WERI-Rb-1 (cell line): ENCODE data around the gene REG3G.

Experiments used
- DNase-seq: peaks from one replicate; pipeline ENCODE4 v3.0.0-alpha.2; 2020
- H3K27ac ChIP-seq: fragments of 250-450 bp; sonication (Bioruptor Pico); 2 replicates; pipeline ENCODE4 v1.5.1; 2020; ENCODE audit warnings: mild to moderate bottlenecking, moderate library complexity
- H3K27me3 ChIP-seq: fragments of 250-450 bp; sonication (Bioruptor Pico); 2 replicates; pipeline ENCODE4 v1.5.1; 2021; ENCODE audit warnings: mild to moderate bottlenecking, low read depth, moderate library complexity; ENCODE audit not compliant: insufficient read depth, severe bottlenecking
- H3K36me3 ChIP-seq: fragments of 250-450 bp; sonication (Bioruptor Pico); 2 replicates; pipeline ENCODE4 v1.5.1; 2020; ENCODE audit warnings: mild to moderate bottlenecking, moderate library complexity
- H3K4me3 ChIP-seq: 2 replicates; pipeline ENCODE4 v1.5.1; 2011; ENCODE audit warnings: low read depth, mild to moderate bottlenecking, control low read depth, low read length
- H3K9me3 ChIP-seq: fragments of 250-450 bp; sonication (Bioruptor Pico); 2 replicates; pipeline ENCODE4 v1.5.1; 2021; ENCODE audit warnings: mild to moderate bottlenecking, moderate library complexity; ENCODE audit not compliant: severe bottlenecking
- TF ChIP-seq, protein P1 (sequence below): IDR thresholded peaks from 2 replicates; pipeline ENCODE4 v1.5.1; 2011; ENCODE audit warnings: low read depth, mild to moderate bottlenecking, control low read depth, inconsistent platforms, low read length

Gene REG3G

DNA sequence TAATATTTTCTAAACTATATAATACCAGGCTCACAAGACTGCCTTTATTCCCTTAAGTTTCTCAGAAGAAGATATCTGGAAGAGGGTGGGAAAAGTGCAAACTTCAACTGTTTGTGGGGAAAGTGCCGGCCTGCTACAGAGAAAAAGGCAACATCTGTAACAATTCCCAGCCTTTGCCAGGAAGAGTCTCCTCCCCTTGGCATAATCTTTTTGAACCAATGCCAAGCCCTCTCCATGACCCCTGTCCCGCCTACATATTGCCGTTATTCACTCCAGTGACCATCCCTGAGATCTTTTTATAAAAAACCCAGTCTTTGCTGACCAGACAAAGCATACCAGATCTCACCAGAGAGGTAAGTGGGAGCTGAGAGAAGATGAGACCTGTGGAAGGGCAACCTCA, at the start of gene REG3G:
Gene REG3G (plus strand): TSS at position 282 of the 400 bp plus-strand sequence. CDS start 392 bp downstream, outside the sequence.
- Histone ChIP-seq H3K4me3 (no peak within 1 kb of the TSS), H3K27ac (no peak within 1 kb of the TSS), H3K36me3 (no peaks in the 10 kb centered on the region), H3K9me3 (no peaks in the 10 kb centered on the region), H3K27me3 (peaks cover 13% of the 10 kb centered on the region)
- DNase-seq, result no peak
- TF ChIP-seq, protein P1, sequence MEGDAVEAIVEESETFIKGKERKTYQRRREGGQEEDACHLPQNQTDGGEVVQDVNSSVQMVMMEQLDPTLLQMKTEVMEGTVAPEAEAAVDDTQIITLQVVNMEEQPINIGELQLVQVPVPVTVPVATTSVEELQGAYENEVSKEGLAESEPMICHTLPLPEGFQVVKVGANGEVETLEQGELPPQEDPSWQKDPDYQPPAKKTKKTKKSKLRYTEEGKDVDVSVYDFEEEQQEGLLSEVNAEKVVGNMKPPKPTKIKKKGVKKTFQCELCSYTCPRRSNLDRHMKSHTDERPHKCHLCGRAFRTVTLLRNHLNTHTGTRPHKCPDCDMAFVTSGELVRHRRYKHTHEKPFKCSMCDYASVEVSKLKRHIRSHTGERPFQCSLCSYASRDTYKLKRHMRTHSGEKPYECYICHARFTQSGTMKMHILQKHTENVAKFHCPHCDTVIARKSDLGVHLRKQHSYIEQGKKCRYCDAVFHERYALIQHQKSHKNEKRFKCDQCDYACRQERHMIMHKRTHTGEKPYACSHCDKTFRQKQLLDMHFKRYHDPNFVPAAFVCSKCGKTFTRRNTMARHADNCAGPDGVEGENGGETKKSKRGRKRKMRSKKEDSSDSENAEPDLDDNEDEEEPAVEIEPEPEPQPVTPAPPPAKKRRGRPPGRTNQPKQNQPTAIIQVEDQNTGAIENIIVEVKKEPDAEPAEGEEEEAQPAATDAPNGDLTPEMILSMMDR, result no peak

DNA sequence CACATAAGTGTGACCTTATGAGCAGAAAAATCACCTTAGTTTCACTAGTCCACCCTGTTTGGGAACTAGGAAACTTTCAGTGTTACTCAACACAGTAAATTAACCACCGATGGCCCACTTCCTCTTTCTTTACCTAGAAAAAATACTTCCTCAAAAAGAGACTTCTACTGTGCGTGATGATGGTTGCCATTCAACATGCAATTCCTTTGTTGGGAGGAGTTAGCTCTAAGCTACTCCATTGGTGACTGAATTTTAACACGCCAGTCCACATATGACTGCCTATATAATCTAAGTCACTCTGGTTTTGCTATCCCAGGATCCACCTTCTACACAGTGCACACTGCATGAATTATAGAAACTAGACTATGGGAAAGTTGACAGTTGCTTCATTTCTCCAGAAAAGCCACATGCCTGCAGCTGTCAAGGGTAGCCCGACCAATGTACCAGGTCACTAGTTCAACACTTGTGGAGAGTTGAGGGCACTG, 47.8 kb upstream of the REG3G start:
- no peak overlapping the region for H3K27ac ChIP-seq
- no peak overlapping the region for H3K4me3 ChIP-seq
- TF ChIP-seq, protein P1, result no peak
- no peak for DNase-seq
- no peaks in the 10 kb centered on the region for H3K36me3 ChIP-seq
- H3K27me3 ChIP-seq, result no peaks in the 10 kb centered on the region
- H3K9me3 ChIP-seq, result no peaks in the 10 kb centered on the region

DNA sequence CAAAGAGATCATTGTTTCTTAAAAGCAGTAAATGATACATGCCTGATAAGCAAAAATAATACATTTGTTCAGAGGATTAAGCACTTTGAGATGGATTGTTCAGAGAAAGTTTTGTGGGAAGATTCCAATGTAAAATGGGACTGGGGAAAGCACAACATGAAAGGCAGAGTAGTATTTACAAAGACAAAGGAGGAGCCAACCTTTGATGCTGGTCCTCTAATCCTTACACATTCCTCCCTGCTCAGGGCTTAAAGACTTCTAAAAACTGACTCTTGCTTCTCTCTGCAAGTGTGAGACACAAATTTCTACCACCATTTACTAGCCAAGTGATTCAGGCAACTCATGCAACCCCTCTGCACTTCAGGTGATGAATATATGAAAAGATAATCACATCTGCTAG, 47.2 kb upstream of the REG3G start:
- Histone ChIP-seq H3K27me3 (no peaks in the 10 kb centered on the region), H3K36me3 (no peaks in the 10 kb centered on the region), H3K4me3 (no peak overlapping the region), H3K9me3 (no peaks in the 10 kb centered on the region), H3K27ac (no peak overlapping the region)
- DNase-seq, result no peak
- TF ChIP-seq, protein P1, result no peak

DNA sequence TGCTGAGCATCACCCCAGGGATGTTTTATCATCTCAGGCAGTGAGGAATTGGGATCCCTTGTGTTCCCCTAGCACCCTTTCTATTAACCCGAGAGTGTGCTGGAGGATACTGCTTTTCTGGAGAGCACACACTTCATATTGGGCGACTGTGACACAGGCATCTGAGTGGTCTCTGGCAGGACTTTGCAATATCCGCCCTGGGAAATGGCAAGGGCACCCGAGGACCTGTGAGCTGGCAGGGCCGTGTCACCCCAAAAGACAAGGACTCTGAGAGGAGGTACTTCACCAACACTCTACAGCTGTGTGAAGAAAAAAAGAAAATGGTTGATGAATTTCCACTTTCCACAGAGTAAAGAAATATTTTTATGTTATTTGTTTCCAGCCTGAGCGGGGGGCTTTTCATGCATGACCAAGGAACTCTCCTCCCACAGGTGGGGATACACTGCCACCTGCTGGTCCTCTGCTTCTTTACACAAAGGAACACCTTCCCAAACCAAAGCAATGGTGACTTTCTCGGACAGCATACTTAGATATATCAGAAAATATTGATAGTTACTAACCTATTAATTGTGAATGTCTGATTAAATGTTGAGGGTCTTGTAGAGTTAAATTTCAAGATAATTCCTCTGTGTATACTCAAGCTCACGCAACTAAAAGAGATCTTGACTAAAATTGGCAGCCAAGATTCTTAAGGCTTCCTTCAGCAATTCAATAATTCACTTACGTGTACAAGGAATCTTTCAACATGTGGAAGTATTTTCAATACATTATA, 45.9 kb upstream of the REG3G start:
- no peak overlapping the region for H3K4me3 ChIP-seq
- no peaks in the 10 kb centered on the region for H3K27me3 ChIP-seq
- DNase-seq, result peak; percentile 79
- no peak overlapping the region for H3K27ac ChIP-seq
- no peaks in the 10 kb centered on the region for H3K36me3 ChIP-seq
- TF ChIP-seq, protein P1, result peak; percentile 83
- no peaks in the 10 kb centered on the region for H3K9me3 ChIP-seq

DNA sequence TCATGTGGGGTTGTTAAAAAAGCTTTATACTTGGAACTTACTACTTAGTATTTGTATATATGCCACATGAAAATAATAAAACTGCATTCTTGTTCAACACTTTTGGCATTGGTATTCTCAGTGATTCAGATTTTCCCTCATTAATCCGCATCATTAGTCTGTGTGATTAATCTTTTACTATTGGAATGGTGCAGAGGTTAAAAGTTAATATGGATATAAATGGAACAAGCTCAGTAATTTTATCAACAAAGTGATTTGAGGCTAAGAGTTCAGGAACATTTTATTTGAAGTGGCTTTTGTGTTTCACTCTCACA, 45.4 kb upstream of the REG3G start:
- TF ChIP-seq, protein P1, result no peak
- Histone ChIP-seq H3K36me3 (no peaks in the 10 kb centered on the region), H3K9me3 (no peaks in the 10 kb centered on the region), H3K4me3 (no peak overlapping the region), H3K27ac (no peak overlapping the region), H3K27me3 (no peaks in the 10 kb centered on the region)
- no peak for DNase-seq

DNA sequence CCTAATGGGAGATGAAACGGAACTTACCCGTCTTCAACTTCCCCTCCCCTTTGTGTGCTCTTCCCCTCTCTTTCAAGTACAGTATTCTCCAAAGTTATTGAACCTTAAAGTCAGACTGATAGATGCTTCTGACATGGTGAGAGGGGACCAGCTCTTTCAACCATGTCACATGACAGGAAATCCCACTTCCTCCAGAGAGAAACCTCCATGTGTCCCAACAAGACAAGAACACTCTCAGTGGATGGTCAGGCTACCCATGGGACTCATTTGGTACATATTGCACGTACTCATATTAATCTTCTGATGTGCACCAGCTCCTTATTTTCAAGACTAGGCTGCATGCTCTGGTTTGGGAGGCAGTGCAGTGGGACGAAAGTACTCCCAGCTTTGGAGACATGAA, 44.6 kb upstream of the REG3G start:
- H3K9me3 ChIP-seq, result no peaks in the 10 kb centered on the region
- H3K27ac ChIP-seq, result no peak overlapping the region
- no peak for DNase-seq
- TF ChIP-seq, protein P1, result no peak
- no peaks in the 10 kb centered on the region for H3K36me3 ChIP-seq
- no peaks in the 10 kb centered on the region for H3K27me3 ChIP-seq
- no peak overlapping the region for H3K4me3 ChIP-seq
